CD4-positive, CD25-positive, alpha-beta regulatory T cell (primary cell): ENCODE measurements around the gene DISP3. TPM values are rescaled to one million over a fixed set of nuclear protein-coding genes. Genes with fewer than 3 reads are reported as not detected.

Experiments used
- ATAC-seq, 2 donors: fragments of 150-1000 bp; cut with Tn5 transposase; one replicate each; pipeline ENCODE4 v1.10.0; 2021; ENCODE audit warnings: low read depth in 2 of 2, moderate number of reproducible peaks in 2 of 2, moderate library complexity in 1 of 2
- DNase-seq, 3 donors: peaks; one replicate each; pipeline versions ENCODE4 v3.0.0 to v3.0.0-alpha.2; 2012 to 2022; ENCODE audit warnings: mixed read lengths in 1 of 3
- H3K27ac ChIP-seq: one replicate; pipeline ENCODE4 v1.7.0; 2013; ENCODE audit warnings: mild to moderate bottlenecking, low read length; ENCODE audit not compliant: insufficient read depth, poor library complexity, severe bottlenecking
- H3K27me3 ChIP-seq: one replicate; pipeline ENCODE4 v1.7.0; 2013; ENCODE audit warnings: low read length; ENCODE audit not compliant: control insufficient read depth, insufficient read depth
- H3K36me3 ChIP-seq: one replicate; pipeline ENCODE4 v1.7.0; 2013; ENCODE audit warnings: mild to moderate bottlenecking, low read length, moderate library complexity; ENCODE audit not compliant: control insufficient read depth, insufficient read depth
- H3K4me1 ChIP-seq: 2 replicates; pipeline ENCODE4 v1.7.0; 2013; ENCODE audit warnings: mild to moderate bottlenecking, low read length; ENCODE audit not compliant: insufficient read depth, control insufficient read depth, poor library complexity, severe bottlenecking
- H3K4me3 ChIP-seq: one replicate; pipeline ENCODE4 v1.7.0; 2013; ENCODE audit warnings: low read depth, mild to moderate bottlenecking, low read length, moderate library complexity
- H3K9me3 ChIP-seq, 2 experiments: 1 replicate in 1 of 2; 2 replicates in 1 of 2; pipeline ENCODE4 v1.7.0; 2013; ENCODE audit warnings: low read length in 2 of 2, mild to moderate bottlenecking in 1 of 2, moderate library complexity in 1 of 2; ENCODE audit not compliant: control insufficient read depth in 2 of 2
- H3K27ac Mint-ChIP-seq, 3 donors: one replicate each; pipeline ENCODE4 v1.8.0; 2020 to 2022; ENCODE audit warnings: mild to moderate bottlenecking in 3 of 3, mixed read lengths in 3 of 3, moderate library complexity in 2 of 3
- H3K27me3 Mint-ChIP-seq: one replicate; pipeline ENCODE4 v1.8.0; 2022; ENCODE audit warnings: mild to moderate bottlenecking, mixed read lengths
- H3K36me3 Mint-ChIP-seq: one replicate; pipeline ENCODE4 v1.8.0; 2020; ENCODE audit warnings: mixed read lengths
- H3K4me1 Mint-ChIP-seq, 4 donors: one replicate each; pipeline ENCODE4 v1.8.0; 2020 to 2022; ENCODE audit warnings: mixed read lengths in 4 of 4, mild to moderate bottlenecking in 1 of 4
- H3K4me3 Mint-ChIP-seq, 4 donors: one replicate each; pipeline ENCODE4 v1.8.0; 2020 to 2022; ENCODE audit warnings: mild to moderate bottlenecking in 4 of 4, mixed read lengths in 4 of 4, moderate library complexity in 3 of 4
- H3K9me3 Mint-ChIP-seq, 7 donors: one replicate each; pipeline ENCODE4 v1.8.0; 2020 to 2022; ENCODE audit warnings: mixed read lengths in 7 of 7, mild to moderate bottlenecking in 3 of 7, moderate library complexity in 2 of 7
- polyA plus RNA-seq, 4 donors: library from polyadenylated mRNA; unstranded; fragments of 300-500 nt; fragmentation: Illumina TruSeq; gene quantifications; one replicate each; pipeline ENCODE4 v1.2.3, GENCODE V29; 2021
- total RNA-seq: library from RNA; stranded (reverse); gene quantifications from one replicate; pipeline ENCODE4 v1.2.3, GENCODE V29; 2022

The DISP3 gene
- total and polyA plus RNA-seq, 5 donors from 2014 or later, result 0.12 to 1.2 (median 0.23) TPM

- no peak overlapping the region for H3K27ac Mint-ChIP-seq
Measured at GRCh38 chr1:11519629-11520031, 40.7 kb downstream of the DISP3 start.

GRCh38 chr1:11520531-11521233, 41.7 kb downstream of the DISP3 start:
- peaks cover 0 to 4% (median 0%) of the 10 kb centered on the region in 7 donors for H3K9me3 Mint-ChIP-seq
- Histone ChIP-seq H3K36me3 (no peaks in the 10 kb centered on the region), H3K27ac (no peak overlapping the region), H3K4me3 (no peak overlapping the region), H3K9me3 (no peaks in the 10 kb centered on the region), H3K27me3 (no peaks in the 10 kb centered on the region), H3K4me1 (no peaks in the 10 kb centered on the region)
- no peaks in the 10 kb centered on the region for H3K4me1 Mint-ChIP-seq
- H3K4me3 Mint-ChIP-seq, result no peak overlapping the region
- H3K27me3 Mint-ChIP-seq, result peaks cover 7% of the 10 kb centered on the region
- ATAC-seq (no peak), DNase-seq (no peak)
- H3K27ac Mint-ChIP-seq, result no peak overlapping the region
- no peaks in the 10 kb centered on the region for H3K36me3 Mint-ChIP-seq

More at GRCh38 chr1:11519629-11520031, 40.7 kb downstream of the DISP3 start:
- Mint-ChIP-seq H3K36me3 (no peaks in the 10 kb centered on the region), H3K4me1 (no peaks in the 10 kb centered on the region), H3K9me3 (peaks cover 0 to 4% (median 0%) of the 10 kb centered on the region in 7 donors), H3K27me3 (peaks cover 7% of the 10 kb centered on the region), H3K4me3 (no peak overlapping the region)
- Histone ChIP-seq H3K36me3 (no peaks in the 10 kb centered on the region), H3K4me1 (no peaks in the 10 kb centered on the region), H3K4me3 (no peak overlapping the region), H3K27ac (no peak overlapping the region), H3K27me3 (no peaks in the 10 kb centered on the region), H3K9me3 (no peaks in the 10 kb centered on the region)
- DNase-seq, result no peak
- no peak for ATAC-seq

- Histone ChIP-seq H3K36me3 (no peaks in the 10 kb centered on the region), H3K27me3 (no peaks in the 10 kb centered on the region), H3K4me1 (no peaks in the 10 kb centered on the region), H3K4me3 (no peak overlapping the region), H3K27ac (no peak overlapping the region), H3K9me3 (no peaks in the 10 kb centered on the region)
- DNase-seq (no peak), ATAC-seq (no peak)
- Mint-ChIP-seq H3K4me3 (no peak overlapping the region), H3K4me1 (no peaks in the 10 kb centered on the region), H3K36me3 (no peaks in the 10 kb centered on the region), H3K9me3 (peaks cover 0 to 2% (median 0%) of the 10 kb centered on the region in 7 donors), H3K27ac (no peak overlapping the region), H3K27me3 (peaks cover 4% of the 10 kb centered on the region)
Measured at GRCh38 chr1:11521582-11522399, 42.8 kb downstream of the DISP3 start.

- H3K4me3 Mint-ChIP-seq, result no peak overlapping the region
- H3K27me3 Mint-ChIP-seq, result peaks cover 4% of the 10 kb centered on the region
- H3K27me3 ChIP-seq, result no peaks in the 10 kb centered on the region
- H3K4me3 ChIP-seq, result no peak overlapping the region
- H3K36me3 ChIP-seq, result no peaks in the 10 kb centered on the region
- ATAC-seq, result no peak
- no peaks in the 10 kb centered on the region for H3K4me1 ChIP-seq
- no peaks in the 10 kb centered on the region for H3K9me3 ChIP-seq
- H3K36me3 Mint-ChIP-seq, result no peaks in the 10 kb centered on the region
- H3K4me1 Mint-ChIP-seq, result no peaks in the 10 kb centered on the region
- no peak for DNase-seq
- no peak overlapping the region for H3K27ac Mint-ChIP-seq
- peaks cover 0 to 2% (median 0%) of the 10 kb centered on the region in 7 donors for H3K9me3 Mint-ChIP-seq
- H3K27ac ChIP-seq, result no peak overlapping the region
Measured at GRCh38 chr1:11522400-11523235, 43.7 kb downstream of the DISP3 start.

GRCh38 chr1:11523261-11523660, 44.3 kb downstream of the DISP3 start:
- H3K36me3 ChIP-seq, result no peaks in the 10 kb centered on the region
- no peak for ATAC-seq
- Mint-ChIP-seq H3K9me3 (peaks cover 0 to 2% (median 0%) of the 10 kb centered on the region in 7 donors), H3K4me1 (no peaks in the 10 kb centered on the region), H3K27me3 (peaks cover 4% of the 10 kb centered on the region), H3K36me3 (no peaks in the 10 kb centered on the region), H3K4me3 (no peak overlapping the region), H3K27ac (no peak overlapping the region)
- H3K4me1 ChIP-seq, result no peaks in the 10 kb centered on the region
- no peak for DNase-seq
- no peak overlapping the region for H3K27ac ChIP-seq
- no peaks in the 10 kb centered on the region for H3K27me3 ChIP-seq
- no peak overlapping the region for H3K4me3 ChIP-seq
- H3K9me3 ChIP-seq, result no peaks in the 10 kb centered on the region

- Mint-ChIP-seq H3K4me3 (no peak overlapping the region), H3K4me1 (no peaks in the 10 kb centered on the region), H3K36me3 (no peaks in the 10 kb centered on the region), H3K9me3 (peaks cover 0 to 2% (median 0%) of the 10 kb centered on the region in 7 donors), H3K27ac (no peak overlapping the region), H3K27me3 (peaks cover 4% of the 10 kb centered on the region)
- no peak overlapping the region for H3K27ac ChIP-seq
- no peaks in the 10 kb centered on the region for H3K4me1 ChIP-seq
- H3K4me3 ChIP-seq, result no peak overlapping the region
- DNase-seq, result no peak
- H3K36me3 ChIP-seq, result no peaks in the 10 kb centered on the region
- ATAC-seq, result no peak
- H3K9me3 ChIP-seq, result no peaks in the 10 kb centered on the region
- H3K27me3 ChIP-seq, result no peaks in the 10 kb centered on the region
Measured at GRCh38 chr1:11523746-11524464, 45.0 kb downstream of the DISP3 start.

- Mint-ChIP-seq H3K27ac (no peak overlapping the region), H3K4me1 (no peaks in the 10 kb centered on the region), H3K36me3 (no peaks in the 10 kb centered on the region), H3K27me3 (peaks cover 4% of the 10 kb centered on the region), H3K9me3 (peaks cover 0 to 2% (median 0%) of the 10 kb centered on the region in 7 donors), H3K4me3 (no peak overlapping the region)
- H3K9me3 ChIP-seq, result no peaks in the 10 kb centered on the region
- H3K27me3 ChIP-seq, result no peaks in the 10 kb centered on the region
- ATAC-seq (no peak), DNase-seq (no peak)
- H3K4me3 ChIP-seq, result no peak overlapping the region
- H3K27ac ChIP-seq, result no peak overlapping the region
- no peaks in the 10 kb centered on the region for H3K36me3 ChIP-seq
- no peaks in the 10 kb centered on the region for H3K4me1 ChIP-seq
Measured at GRCh38 chr1:11524465-11525150, 45.7 kb downstream of the DISP3 start.
